HepG2 (cell line): ENCODE measurements around the gene BPIFB6. TPM values are rescaled to one million over a fixed set of nuclear protein-coding genes. Genes with fewer than 3 reads are reported as not detected.

Source experiments
- ADNP ChIP-seq: sonication (generic); formaldehyde crosslinking; IDR thresholded peaks from 2 replicates; pipeline ENCODE4 v1.4.0; 2020; ENCODE audit warnings: missing genetic modification reagents
- HOXA9 ChIP-seq: sonication (generic); formaldehyde crosslinking; IDR thresholded peaks from 2 replicates; pipeline ENCODE4 v1.8.1; 2022; ENCODE audit warnings: missing genetic modification reagents, mild to moderate bottlenecking, moderate library complexity, borderline replicate concordance
- NKX3-1 ChIP-seq: sonication (generic); formaldehyde crosslinking; IDR thresholded peaks from 2 replicates; pipeline ENCODE4 v1.5.0; 2020; ENCODE audit warnings: missing genetic modification reagents
- SMAD1 ChIP-seq: sonication (generic); formaldehyde crosslinking; IDR thresholded peaks from 2 replicates; pipeline ENCODE4 v1.4.0; 2020; ENCODE audit warnings: missing genetic modification reagents, low read depth, mild to moderate bottlenecking, borderline replicate concordance
- SPEN ChIP-seq: sonication (generic); formaldehyde crosslinking; IDR thresholded peaks from 2 replicates; pipeline ENCODE4 v1.5.1; 2020; ENCODE audit warnings: low read depth, mild to moderate bottlenecking, missing genetic modification reagents
- TAF1 ChIP-seq: sonication (generic); formaldehyde crosslinking; IDR thresholded peaks from 2 replicates; pipeline ENCODE4 v1.4.0; 2020; ENCODE audit warnings: missing genetic modification reagents
- TCF7 ChIP-seq: sonication (generic); IDR thresholded peaks from 2 replicates; pipeline ENCODE4 v1.6.1; 2016; ENCODE audit warnings: antibody characterized with exemption, low read depth
- TOPORS ChIP-seq: sonication (generic); formaldehyde crosslinking; IDR thresholded peaks from 2 replicates; pipeline ENCODE4 v1.8.0; 2023; ENCODE audit warnings: mild to moderate bottlenecking, missing genetic modification reagents
- ZFP82 ChIP-seq: sonication (generic); formaldehyde crosslinking; IDR thresholded peaks from 2 replicates; pipeline ENCODE4 v1.5.1; 2020; ENCODE audit warnings: mild to moderate bottlenecking, missing genetic modification reagents, borderline replicate concordance
- ZMYM4 ChIP-seq: sonication (generic); formaldehyde crosslinking; IDR thresholded peaks from 2 replicates; pipeline ENCODE4 v1.8.1; 2023; ENCODE audit warnings: mild to moderate bottlenecking, missing genetic modification reagents
- ZNF441 ChIP-seq: sonication (generic); formaldehyde crosslinking; IDR thresholded peaks from 2 replicates; pipeline ENCODE4 v1.7.0; 2021; ENCODE audit warnings: missing genetic modification reagents, borderline replicate concordance
- ZNF451 ChIP-seq: sonication (generic); formaldehyde crosslinking; IDR thresholded peaks from 2 replicates; pipeline ENCODE4 v1.5.0; 2020; ENCODE audit warnings: mild to moderate bottlenecking, missing genetic modification reagents
- ZNF747 ChIP-seq: sonication (generic); formaldehyde crosslinking; IDR thresholded peaks from 2 replicates; pipeline ENCODE4 v1.8.1; 2023; ENCODE audit warnings: missing genetic modification reagents, mild to moderate bottlenecking, borderline replicate concordance
- ZNF761 ChIP-seq: sonication (generic); formaldehyde crosslinking; conservative IDR thresholded peaks from 2 replicates; pipeline ENCODE4 v1.4.0; 2020; ENCODE audit warnings: mild to moderate bottlenecking, missing genetic modification reagents
- ZNF773 ChIP-seq: sonication (generic); formaldehyde crosslinking; IDR thresholded peaks from 2 replicates; pipeline ENCODE4 v1.4.0; 2020; ENCODE audit warnings: missing genetic modification reagents, borderline replicate concordance
- ZNF780A ChIP-seq: sonication (generic); formaldehyde crosslinking; IDR thresholded peaks from 2 replicates; pipeline ENCODE4 v1.8.0; 2022; ENCODE audit warnings: mild to moderate bottlenecking, missing genetic modification reagents, moderate library complexity
- polyA plus RNA-seq, 8 experiments: library from polyadenylated mRNA; depleted of rRNA in 3 of 8; stranded (reverse) in 7 of 8; unstranded in 1 of 8; fragments of >200 nt; fragmentation: Illumina TruSeq in 4 of 8; extraction: Trizol in 4 of 8; gene quantifications; 2 replicates each; pipeline versions ENCODE4 v1.2.1 to v1.2.3, GENCODE V29; 2011 to 2016; ENCODE audit warnings: low read depth in 4 of 8, missing spikeins in 1 of 8, mixed read lengths in 1 of 8; ENCODE audit not compliant: insufficient read depth in 1 of 8
- total RNA-seq, 5 experiments: library from RNA; depleted of rRNA; stranded (reverse); fragments of >200 nt; fragmentation: Illumina TruSeq; extraction: Trizol; gene quantifications; 2 replicates each; pipeline ENCODE4 v1.2.3, GENCODE V29; 2016; ENCODE audit warnings: low read depth in 1 of 5
- TF ChIP-seq, protein P1 (sequence below): conservative IDR thresholded peaks from 2 replicates; pipeline ENCODE4 v1.6.1; 2018; ENCODE audit warnings: missing genetic modification reagents
- TF ChIP-seq, protein P2 (sequence below): sonication (generic); formaldehyde crosslinking; IDR thresholded peaks from 2 replicates; pipeline ENCODE4 v1.4.0; 2020; ENCODE audit warnings: missing genetic modification reagents, borderline replicate concordance
- TF ChIP-seq, protein P3 (sequence below): sonication (generic); formaldehyde crosslinking; IDR thresholded peaks from 2 replicates; pipeline ENCODE4 v1.8.0; 2022; ENCODE audit warnings: missing genetic modification reagents, mild to moderate bottlenecking, borderline replicate concordance
- TF ChIP-seq, protein P4 (sequence below): sonication (generic); formaldehyde crosslinking; IDR thresholded peaks from 2 replicates; pipeline ENCODE4 v1.9.0; 2021; ENCODE audit warnings: missing genetic modification reagents, borderline replicate concordance

BPIFB6 gene
- total and polyA plus RNA-seq, 2 of the 13 experiments (the other 11 are each of a cell fraction or from before 2014, with no cell fraction given): 0.13 to 1.7 TPM

DNA sequence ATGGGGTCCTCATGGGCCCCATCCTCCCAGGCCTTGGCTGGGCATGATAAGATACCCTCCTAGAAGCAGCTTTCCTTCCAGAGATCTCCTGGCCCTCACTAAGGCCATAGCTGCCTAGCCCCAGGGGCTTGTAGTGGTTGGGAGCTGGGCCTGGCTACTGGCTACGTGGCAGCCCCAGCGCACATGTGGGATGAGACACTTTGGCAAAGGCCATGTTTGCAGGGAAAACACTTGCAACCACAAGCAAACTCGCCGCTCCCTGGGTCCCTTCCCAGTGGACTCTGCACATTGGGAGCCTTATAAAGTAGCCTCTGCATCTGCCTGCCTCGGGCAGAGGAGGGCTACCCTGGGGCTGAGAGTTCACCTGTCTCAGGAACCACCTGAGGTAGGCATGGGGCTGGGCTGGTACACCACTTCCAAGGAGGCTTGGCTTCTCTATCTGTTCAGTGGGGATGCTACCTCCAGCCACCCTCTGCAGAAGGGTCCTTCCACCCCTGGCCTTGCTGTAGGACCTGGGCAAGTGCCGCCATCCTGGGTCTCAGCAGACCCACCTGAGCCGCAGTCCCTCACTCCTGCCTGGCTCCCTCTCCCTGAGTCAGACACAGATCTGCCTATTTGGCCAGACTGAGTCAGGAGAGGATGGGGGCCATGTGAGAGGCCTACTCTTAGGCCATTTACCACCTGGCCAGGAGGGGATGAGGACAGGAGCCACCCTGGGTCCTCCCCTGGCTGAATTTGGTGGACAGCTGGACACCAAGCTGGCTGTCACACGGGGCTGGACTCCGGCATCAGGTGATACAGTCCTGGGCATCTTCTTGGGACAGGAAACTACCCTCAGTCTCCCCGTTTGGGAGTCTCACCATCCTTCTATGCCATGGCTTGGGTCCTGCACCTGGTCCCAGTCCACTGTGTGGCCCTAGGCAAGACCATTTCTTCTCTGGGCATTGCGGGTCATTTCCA lies 23.8 kb upstream of the BPIFB6 start, which contains the start of gene BPIFB2 (continued):
- TF ChIP-seq, protein P1, sequence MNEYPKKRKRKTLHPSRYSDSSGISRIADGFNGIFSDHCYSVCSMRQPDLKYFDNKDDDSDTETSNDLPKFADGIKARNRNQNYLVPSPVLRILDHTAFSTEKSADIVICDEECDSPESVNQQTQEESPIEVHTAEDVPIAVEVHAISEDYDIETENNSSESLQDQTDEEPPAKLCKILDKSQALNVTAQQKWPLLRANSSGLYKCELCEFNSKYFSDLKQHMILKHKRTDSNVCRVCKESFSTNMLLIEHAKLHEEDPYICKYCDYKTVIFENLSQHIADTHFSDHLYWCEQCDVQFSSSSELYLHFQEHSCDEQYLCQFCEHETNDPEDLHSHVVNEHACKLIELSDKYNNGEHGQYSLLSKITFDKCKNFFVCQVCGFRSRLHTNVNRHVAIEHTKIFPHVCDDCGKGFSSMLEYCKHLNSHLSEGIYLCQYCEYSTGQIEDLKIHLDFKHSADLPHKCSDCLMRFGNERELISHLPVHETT: no peak; the same call in 1 of the 2 replicates
- TF ChIP-seq TAF1 (CRISPR knock-in tag): peak; percentile 87
- TF ChIP-seq SMAD1 (CRISPR knock-in tag): peak; percentile 82; the same call in 1 of the 2 replicates
- TF ChIP-seq ZNF441 (CRISPR knock-in tag): peak; percentile 54; the same call in 1 of the 2 replicates
- TF ChIP-seq, protein P2, sequence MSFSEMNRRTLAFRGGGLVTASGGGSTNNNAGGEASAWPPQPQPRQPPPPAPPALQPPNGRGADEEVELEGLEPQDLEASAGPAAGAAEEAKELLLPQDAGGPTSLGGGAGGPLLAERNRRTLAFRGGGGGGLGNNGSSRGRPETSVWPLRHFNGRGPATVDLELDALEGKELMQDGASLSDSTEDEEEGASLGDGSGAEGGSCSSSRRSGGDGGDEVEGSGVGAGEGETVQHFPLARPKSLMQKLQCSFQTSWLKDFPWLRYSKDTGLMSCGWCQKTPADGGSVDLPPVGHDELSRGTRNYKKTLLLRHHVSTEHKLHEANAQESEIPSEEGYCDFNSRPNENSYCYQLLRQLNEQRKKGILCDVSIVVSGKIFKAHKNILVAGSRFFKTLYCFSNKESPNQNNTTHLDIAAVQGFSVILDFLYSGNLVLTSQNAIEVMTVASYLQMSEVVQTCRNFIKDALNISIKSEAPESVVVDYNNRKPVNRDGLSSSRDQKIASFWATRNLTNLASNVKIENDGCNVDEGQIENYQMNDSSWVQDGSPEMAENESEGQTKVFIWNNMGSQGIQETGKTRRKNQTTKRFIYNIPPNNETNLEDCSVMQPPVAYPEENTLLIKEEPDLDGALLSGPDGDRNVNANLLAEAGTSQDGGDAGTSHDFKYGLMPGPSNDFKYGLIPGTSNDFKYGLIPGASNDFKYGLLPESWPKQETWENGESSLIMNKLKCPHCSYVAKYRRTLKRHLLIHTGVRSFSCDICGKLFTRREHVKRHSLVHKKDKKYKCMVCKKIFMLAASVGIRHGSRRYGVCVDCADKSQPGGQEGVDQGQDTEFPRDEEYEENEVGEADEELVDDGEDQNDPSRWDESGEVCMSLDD (CRISPR knock-in tag): no peak; the same call in 1 of the 2 replicates
- peak; percentile 90 for TF ChIP-seq SPEN (CRISPR knock-in tag)
- TF ChIP-seq ZNF773 (CRISPR knock-in tag): no peak
- peak; percentile 87 for TF ChIP-seq TOPORS (CRISPR knock-in tag)
- TF ChIP-seq, protein P3, sequence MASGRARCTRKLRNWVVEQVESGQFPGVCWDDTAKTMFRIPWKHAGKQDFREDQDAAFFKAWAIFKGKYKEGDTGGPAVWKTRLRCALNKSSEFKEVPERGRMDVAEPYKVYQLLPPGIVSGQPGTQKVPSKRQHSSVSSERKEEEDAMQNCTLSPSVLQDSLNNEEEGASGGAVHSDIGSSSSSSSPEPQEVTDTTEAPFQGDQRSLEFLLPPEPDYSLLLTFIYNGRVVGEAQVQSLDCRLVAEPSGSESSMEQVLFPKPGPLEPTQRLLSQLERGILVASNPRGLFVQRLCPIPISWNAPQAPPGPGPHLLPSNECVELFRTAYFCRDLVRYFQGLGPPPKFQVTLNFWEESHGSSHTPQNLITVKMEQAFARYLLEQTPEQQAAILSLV (CRISPR knock-in tag): peak; percentile 70
- TF ChIP-seq NKX3-1 (CRISPR knock-in tag): peak; percentile 90; the same call in 1 of the 2 replicates
- peak; percentile 76 for TF ChIP-seq ZNF451 (CRISPR knock-in tag)
- peak; percentile 96; the same call in 1 of the 2 replicates for TF ChIP-seq ZNF747 (CRISPR knock-in tag)
- peak; percentile 86 for TF ChIP-seq ZMYM4 (CRISPR knock-in tag)
- peak; percentile 99 for TF ChIP-seq ZFP82
- TF ChIP-seq, protein P4, sequence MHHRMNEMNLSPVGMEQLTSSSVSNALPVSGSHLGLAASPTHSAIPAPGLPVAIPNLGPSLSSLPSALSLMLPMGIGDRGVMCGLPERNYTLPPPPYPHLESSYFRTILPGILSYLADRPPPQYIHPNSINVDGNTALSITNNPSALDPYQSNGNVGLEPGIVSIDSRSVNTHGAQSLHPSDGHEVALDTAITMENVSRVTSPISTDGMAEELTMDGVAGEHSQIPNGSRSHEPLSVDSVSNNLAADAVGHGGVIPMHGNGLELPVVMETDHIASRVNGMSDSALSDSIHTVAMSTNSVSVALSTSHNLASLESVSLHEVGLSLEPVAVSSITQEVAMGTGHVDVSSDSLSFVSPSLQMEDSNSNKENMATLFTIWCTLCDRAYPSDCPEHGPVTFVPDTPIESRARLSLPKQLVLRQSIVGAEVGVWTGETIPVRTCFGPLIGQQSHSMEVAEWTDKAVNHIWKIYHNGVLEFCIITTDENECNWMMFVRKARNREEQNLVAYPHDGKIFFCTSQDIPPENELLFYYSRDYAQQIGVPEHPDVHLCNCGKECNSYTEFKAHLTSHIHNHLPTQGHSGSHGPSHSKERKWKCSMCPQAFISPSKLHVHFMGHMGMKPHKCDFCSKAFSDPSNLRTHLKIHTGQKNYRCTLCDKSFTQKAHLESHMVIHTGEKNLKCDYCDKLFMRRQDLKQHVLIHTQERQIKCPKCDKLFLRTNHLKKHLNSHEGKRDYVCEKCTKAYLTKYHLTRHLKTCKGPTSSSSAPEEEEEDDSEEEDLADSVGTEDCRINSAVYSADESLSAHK (CRISPR knock-in tag): no peak
- TF ChIP-seq HOXA9: no peak
- TF ChIP-seq ADNP (CRISPR knock-in tag): no peak
- TF ChIP-seq ZNF780A: no peak
- peak; percentile 83 for TF ChIP-seq TCF7
- TF ChIP-seq ZNF761 (CRISPR knock-in tag): peak; percentile 96
